Ovary (tissue), 9 donors: ENCODE results near the gene MS4A6A. TPM values are rescaled to one million over a fixed set of nuclear protein-coding genes. Genes with fewer than 3 reads are reported as not detected.
"Not testable (repeated sequence)": the region's sequence is repeated elsewhere in the genome, so short reads cannot be mapped to it uniquely, and the experiment has no call there.

Source experiments
- DNase-seq, 5 donors: peaks; one replicate each; pipeline ENCODE4 v3.0.0-alpha.2; 2019 to 2020
- H3K27ac ChIP-seq, 2 donors: fragments of 200-600 bp; one replicate each; pipeline versions ENCODE4 v1.5.1 to v1.8.0; 2019 to 2022
- H3K27me3 ChIP-seq: fragments of 200-600 bp; one replicate; pipeline ENCODE4 v1.8.0; 2022
- H3K36me3 ChIP-seq: fragments of 200-600 bp; sonication (generic); one replicate; pipeline ENCODE4 v1.5.1; 2019
- H3K4me1 ChIP-seq: one replicate; pipeline ENCODE4 v1.8.1; 2013; ENCODE audit warnings: mild to moderate bottlenecking, moderate library complexity; ENCODE audit not compliant: insufficient read depth
- H3K4me3 ChIP-seq: fragments of 200-600 bp; sonication (generic); one replicate; pipeline ENCODE4 v1.5.1; 2017
- H3K9me3 ChIP-seq, 2 donors: fragments of 200-600 bp in 1 of 2; sonication (generic) in 1 of 2; one replicate each; pipeline versions ENCODE4 v1.5.1 to v1.8.1; 2013 to 2019; ENCODE audit warnings: mild to moderate bottlenecking in 1 of 2, moderate library complexity in 1 of 2
- EP300 ChIP-seq: sonication (generic); formaldehyde crosslinking; IDR thresholded peaks from one replicate; pipeline ENCODE4 v1.6.1; 2017; ENCODE audit warnings: antibody characterized with exemption
- POLR2A ChIP-seq: fragments of 450-650 bp; IDR thresholded peaks from one replicate; pipeline ENCODE4 v1.6.1; 2017; ENCODE audit warnings: antibody characterized with exemption, mild to moderate bottlenecking, moderate library complexity
- WGBS, 3 donors: extraction: QIAGEN DNeasy Blood & Tissue Kit in 1 of 3; methylation state at CpG; one replicate each; pipeline versions ENCODE4 v1.1.5 to v1.1.7; 2013 to 2017; 5-methylcytosine and 5-hydroxymethylcytosine counted together
- intact Hi-C, 4 donors: fragments of 100-400 bp; cut with DNase I; formaldehyde crosslinking; loops; one replicate each; pipeline versions ENCODE4 v1.11.0 to v1.15.1; 2022 to 2023
- polyA plus RNA-seq, 2 donors: library from polyadenylated mRNA; stranded (reverse); fragments of 200-250 nt in 1 of 2; fragments of 350-450 nt in 1 of 2; fragmentation: Illumina TruSeq in 1 of 2; extraction: RNeasy Lipid Tissue Mini Kit (QIAGEN cat#74804) in 1 of 2; gene quantifications; one replicate each; pipeline ENCODE4 v1.2.3, GENCODE V29; 2013 to 2014
- total RNA-seq, 7 donors: library from RNA; depleted of rRNA in 2 of 7; stranded (reverse); fragments of >200 nt in 2 of 7; fragmentation: NEBNext Ultra II Directional in 3 of 7; extraction: Animal tissue kit (Norgen Biotek cat#: 25700) in 3 of 7; gene quantifications; one replicate each; pipeline versions ENCODE4 v1.1.0 to v1.2.4, GENCODE V29; 2016 to 2023
- TF ChIP-seq, protein P1 (sequence below), 3 donors: fragments of 450-650 bp in 2 of 3; fragments of 200-600 bp in 1 of 3; IDR thresholded peaks; one replicate each; pipeline versions ENCODE4 v1.5.1 to v1.8.0; 2016 to 2022; ENCODE audit warnings: antibody characterized with exemption in 3 of 3, mild to moderate bottlenecking in 1 of 3
- donor health status: DM: no; HTN: no; CAD: no; lungs with moderate emphysema.
- donor health status: DM: no; HTN: no; CAD: no.
- donor health status: Bipolar disorder and iron deficiency.
- donor health status: DM: yes; HTN: yes; CAD: no.
- donor health status: DM: no; HTN: no; CAD: no.
- donor health status: DM: yes; HTN: yes; CAD: no.

Gene MS4A6A
- total and polyA plus RNA-seq, 9 donors, result 8.1 to 150 (median 28.9) TPM

DNA sequence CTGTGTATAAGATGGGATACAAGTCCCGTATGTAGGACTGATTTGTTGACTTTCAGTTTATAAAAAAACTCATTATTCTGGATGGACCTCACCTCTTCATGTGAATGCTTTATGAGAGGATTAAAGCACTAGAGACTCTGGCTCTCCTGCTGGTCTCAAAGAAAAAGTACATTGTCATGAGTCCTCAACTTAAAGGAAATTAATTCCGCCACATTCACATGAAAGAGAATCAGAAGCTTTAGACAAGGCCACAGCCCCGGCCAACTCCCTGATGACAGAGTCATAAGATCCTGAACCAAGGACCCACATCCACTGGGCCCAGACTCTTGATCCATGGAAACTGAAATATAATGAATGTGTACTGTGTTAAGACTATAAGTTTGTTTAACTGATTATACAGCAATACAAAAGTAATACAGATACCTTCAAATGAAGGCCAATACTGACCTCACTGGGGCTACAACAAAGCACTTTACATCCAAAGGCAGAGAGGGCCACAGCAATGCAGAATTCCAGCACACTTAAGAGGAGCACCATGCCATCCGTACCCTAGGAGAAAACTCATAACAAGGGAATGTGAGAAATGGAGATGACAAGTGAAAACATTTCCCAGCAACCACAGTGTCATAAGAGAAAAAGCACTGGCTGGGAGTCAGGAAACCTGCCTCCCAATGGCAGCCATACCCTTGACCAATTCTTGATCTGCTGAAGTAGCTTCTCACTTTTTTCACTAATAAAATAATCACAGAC lies 25.4 kb upstream of the MS4A6A start:
- DNase-seq, result no peak
- Histone ChIP-seq H3K9me3 (no peaks in the 10 kb centered on the region), H3K4me3 (no peak overlapping the region), H3K4me1 (no peaks in the 10 kb centered on the region), H3K27ac (no peak overlapping the region), H3K27me3 (no peaks in the 10 kb centered on the region), H3K36me3 (no peaks in the 10 kb centered on the region)
- intact Hi-C loops, result no loop called here
- WGBS, 3 donors, result 86 to 93% (median 88%) methylated on average over 4 of the region's 4 CpGs
- TF ChIP-seq POLR2A (no peak), EP300 (no peak)
- TF ChIP-seq, protein P1, sequence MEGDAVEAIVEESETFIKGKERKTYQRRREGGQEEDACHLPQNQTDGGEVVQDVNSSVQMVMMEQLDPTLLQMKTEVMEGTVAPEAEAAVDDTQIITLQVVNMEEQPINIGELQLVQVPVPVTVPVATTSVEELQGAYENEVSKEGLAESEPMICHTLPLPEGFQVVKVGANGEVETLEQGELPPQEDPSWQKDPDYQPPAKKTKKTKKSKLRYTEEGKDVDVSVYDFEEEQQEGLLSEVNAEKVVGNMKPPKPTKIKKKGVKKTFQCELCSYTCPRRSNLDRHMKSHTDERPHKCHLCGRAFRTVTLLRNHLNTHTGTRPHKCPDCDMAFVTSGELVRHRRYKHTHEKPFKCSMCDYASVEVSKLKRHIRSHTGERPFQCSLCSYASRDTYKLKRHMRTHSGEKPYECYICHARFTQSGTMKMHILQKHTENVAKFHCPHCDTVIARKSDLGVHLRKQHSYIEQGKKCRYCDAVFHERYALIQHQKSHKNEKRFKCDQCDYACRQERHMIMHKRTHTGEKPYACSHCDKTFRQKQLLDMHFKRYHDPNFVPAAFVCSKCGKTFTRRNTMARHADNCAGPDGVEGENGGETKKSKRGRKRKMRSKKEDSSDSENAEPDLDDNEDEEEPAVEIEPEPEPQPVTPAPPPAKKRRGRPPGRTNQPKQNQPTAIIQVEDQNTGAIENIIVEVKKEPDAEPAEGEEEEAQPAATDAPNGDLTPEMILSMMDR (IDR thresholded peaks at IDR 0.05), result no peak

- Histone ChIP-seq H3K27ac (no peak overlapping the region), H3K36me3 (no peaks in the 10 kb centered on the region), H3K27me3 (no peaks in the 10 kb centered on the region), H3K9me3 (no peaks in the 10 kb centered on the region), H3K4me1 (no peaks in the 10 kb centered on the region), H3K4me3 (no peak overlapping the region)
- intact Hi-C loops, result no loop called here
- no peak for TF ChIP-seq EP300
- TF ChIP-seq, protein P1 (IDR thresholded peaks at IDR 0.05), result no peak
- TF ChIP-seq POLR2A, result no peak
- no peak for DNase-seq
- 87 to 100% (median 96%) methylated on average over 1 of the region's 1 CpG for WGBS, 3 donors
These were observed 23.7 kb upstream of the MS4A6A start for GRCh38 chr11:60206616-60207015.

DNA sequence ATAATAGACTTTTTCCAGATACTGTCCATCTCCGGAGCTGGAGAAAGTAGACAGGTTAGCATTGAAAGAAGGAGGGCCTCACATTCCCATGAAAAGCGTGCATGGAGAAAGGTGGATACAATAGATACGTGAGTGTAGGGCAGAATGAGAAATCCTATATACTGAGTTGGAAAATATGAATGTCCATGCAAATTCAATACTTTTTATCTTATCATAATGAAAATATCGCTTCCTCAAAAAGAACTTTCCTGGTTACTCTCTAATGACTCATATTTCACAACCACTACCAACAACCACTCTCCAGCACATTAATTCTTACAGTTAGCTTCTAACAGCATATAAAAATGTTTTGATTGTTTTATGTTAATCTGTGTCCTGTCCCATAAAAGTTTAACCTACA lies 22.0 kb upstream of the MS4A6A start:
- intact Hi-C loops, result no loop called here
- WGBS, 3 donors, result 83 to 92% (median 88%) methylated on average over 4 of the region's 4 CpGs
- Histone ChIP-seq H3K9me3 (no peaks in the 10 kb centered on the region), H3K27me3 (no peaks in the 10 kb centered on the region), H3K27ac (no peak overlapping the region), H3K4me3 (no peak overlapping the region), H3K4me1 (no peaks in the 10 kb centered on the region), H3K36me3 (no peaks in the 10 kb centered on the region)
- TF ChIP-seq POLR2A (no peak), EP300 (no peak)
- TF ChIP-seq, protein P1 (IDR thresholded peaks at IDR 0.05), result no peak
- no peak for DNase-seq

DNA sequence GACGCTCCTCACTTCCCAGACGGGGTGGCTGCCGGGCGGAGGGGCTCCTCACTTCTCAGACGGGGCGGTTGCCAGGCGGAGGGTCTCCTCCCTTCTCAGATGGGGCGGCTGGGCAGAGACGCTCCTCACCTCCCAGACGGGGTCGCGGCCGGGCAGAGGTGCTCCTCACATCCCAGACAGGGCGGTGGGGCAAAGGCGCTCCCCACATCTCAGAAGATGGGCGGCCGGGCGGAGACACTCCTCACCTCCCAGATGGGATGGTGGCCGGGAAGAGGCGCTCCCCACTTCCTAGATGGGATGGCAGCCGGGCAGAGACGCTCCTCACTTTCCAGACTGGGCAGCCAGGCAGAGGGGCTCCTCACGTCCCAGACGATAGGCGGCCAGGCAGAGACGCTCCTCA lies 18.5 kb upstream of the MS4A6A start:
- intact Hi-C loops, H3K27ac ChIP-seq, H3K36me3 ChIP-seq, H3K4me3 ChIP-seq, H3K9me3 ChIP-seq, H3K4me1 ChIP-seq, H3K27me3 ChIP-seq, DNase-seq: not testable (repeated sequence)
- WGBS, 3 donors, result 95 to 99% (median 98%) methylated on average over 22 to 23 of the region's 26 CpGs

DNA sequence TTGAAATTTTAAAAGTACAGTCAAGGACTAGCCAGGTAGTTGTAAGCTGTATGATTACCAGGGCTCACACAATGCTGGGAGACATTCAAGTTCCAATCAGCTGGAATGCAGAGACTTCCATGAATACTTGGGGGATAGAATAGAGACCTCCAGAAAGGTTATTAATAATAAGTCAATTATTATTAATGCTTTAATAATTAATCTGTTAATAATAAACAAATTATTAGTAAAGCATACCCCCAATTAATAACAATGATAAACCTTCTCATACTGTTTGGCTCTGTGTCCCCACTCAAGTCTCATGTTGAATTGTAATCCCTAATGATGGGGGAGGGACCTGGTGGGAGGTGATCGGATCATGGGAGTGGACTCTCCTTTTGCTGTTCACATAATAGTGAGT lies 14.6 kb upstream of the MS4A6A start:
- TF ChIP-seq, protein P1 (IDR thresholded peaks at IDR 0.05), result no peak
- TF ChIP-seq POLR2A (no peak), EP300 (no peak)
- Histone ChIP-seq H3K36me3 (no peaks in the 10 kb centered on the region), H3K4me1 (peaks cover 7% of the 10 kb centered on the region), H3K27ac (no peak overlapping the region), H3K27me3 (no peaks in the 10 kb centered on the region), H3K4me3 (no peak overlapping the region), H3K9me3 (no peaks in the 10 kb centered on the region)
- DNase-seq, result no peak
- intact Hi-C loops, result no loop called here
- 88 to 96% (median 93%) methylated on average over 1 of the region's 1 CpG for WGBS, 3 donors
